ENCODE data around the gene ATP11A. TPM values are rescaled to one million over a fixed set of nuclear protein-coding genes. Genes with fewer than 3 reads are reported as not detected.
A peak's percentile ranks its signal among the peaks of the same experiment; 100 is the strongest.

Gene ATP11A
- total and polyA plus RNA-seq, 11 donors: 20.5 to 146 (median 91.2) TPM

- H3K4me1 ChIP-seq: peaks cover 0 to 66% (median 33%) of the 10 kb centered on the region in 12 donors
- peaks cover 0 to 9% (median 0%) of the 10 kb centered on the region in 9 donors for H3K36me3 ChIP-seq
- peak overlapping the region in 2 of 12 donors; percentile 15 for H3K4me3 ChIP-seq
- DNase-seq (peak in 1 of 5 donors; percentile 13), ATAC-seq (peak in 3 of 4 donors; percentile 11 to 19 (median 12))
- no peaks in the 10 kb centered on the region for H3K9me3 ChIP-seq
- intact Hi-C loops (cut with DNase I): no loop called here
- H3K27me3 ChIP-seq: no peaks in the 10 kb centered on the region
- TF ChIP-seq, protein P1, sequence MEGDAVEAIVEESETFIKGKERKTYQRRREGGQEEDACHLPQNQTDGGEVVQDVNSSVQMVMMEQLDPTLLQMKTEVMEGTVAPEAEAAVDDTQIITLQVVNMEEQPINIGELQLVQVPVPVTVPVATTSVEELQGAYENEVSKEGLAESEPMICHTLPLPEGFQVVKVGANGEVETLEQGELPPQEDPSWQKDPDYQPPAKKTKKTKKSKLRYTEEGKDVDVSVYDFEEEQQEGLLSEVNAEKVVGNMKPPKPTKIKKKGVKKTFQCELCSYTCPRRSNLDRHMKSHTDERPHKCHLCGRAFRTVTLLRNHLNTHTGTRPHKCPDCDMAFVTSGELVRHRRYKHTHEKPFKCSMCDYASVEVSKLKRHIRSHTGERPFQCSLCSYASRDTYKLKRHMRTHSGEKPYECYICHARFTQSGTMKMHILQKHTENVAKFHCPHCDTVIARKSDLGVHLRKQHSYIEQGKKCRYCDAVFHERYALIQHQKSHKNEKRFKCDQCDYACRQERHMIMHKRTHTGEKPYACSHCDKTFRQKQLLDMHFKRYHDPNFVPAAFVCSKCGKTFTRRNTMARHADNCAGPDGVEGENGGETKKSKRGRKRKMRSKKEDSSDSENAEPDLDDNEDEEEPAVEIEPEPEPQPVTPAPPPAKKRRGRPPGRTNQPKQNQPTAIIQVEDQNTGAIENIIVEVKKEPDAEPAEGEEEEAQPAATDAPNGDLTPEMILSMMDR (IDR thresholded peaks at IDR 0.05): no peak
- TF ChIP-seq POLR2A (IDR thresholded peaks at IDR 0.05): no peak
- H3K27ac ChIP-seq: peak overlapping the region in 10 of 12 donors; percentile 12 to 77 (median 60)
- 80 to 91% (median 86%) methylated on average over 29 to 32 of the region's 32 CpGs for WGBS, 4 donors
Observed at GRCh38 chr13:112700291-112701060, 10.6 kb downstream of the ATP11A start.

DNA sequence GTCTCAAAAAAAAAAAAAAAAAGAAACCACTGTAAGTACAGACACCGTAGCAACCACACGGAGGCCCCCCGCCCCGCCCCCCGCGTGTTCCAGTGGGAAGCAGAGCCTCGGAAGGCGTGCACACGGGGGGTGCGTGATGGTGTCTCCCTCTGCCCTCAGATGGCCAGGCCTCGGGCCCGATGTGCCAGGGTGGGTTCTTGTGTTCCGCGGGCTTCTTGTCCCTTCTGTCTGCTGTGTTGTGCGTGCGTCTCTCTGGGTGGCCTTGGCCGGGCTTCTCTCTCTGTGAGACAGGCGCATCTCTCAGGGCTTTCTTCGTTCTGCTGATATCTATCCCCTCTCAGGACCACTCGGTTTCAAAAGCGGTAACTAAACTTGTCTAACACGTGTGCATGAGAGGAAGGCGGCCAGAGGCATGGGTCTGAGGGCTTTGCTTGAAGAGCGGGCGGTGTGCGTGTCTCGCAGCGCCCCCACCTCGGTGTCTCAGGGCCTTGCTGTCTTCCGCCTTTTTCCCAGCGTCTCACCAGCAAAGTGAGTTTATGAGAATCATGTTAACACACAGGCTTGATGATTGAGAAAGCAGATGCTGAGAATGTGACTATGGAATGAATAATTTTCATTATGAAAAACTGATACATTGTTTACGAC lies 12.6 kb downstream of the ATP11A start:
- Histone ChIP-seq H3K4me1 (peaks cover 0 to 65% (median 32%) of the 10 kb centered on the region in 12 donors), H3K36me3 (no peaks in the 10 kb centered on the region), H3K27ac (peak overlapping the region in 2 of 12 donors; percentile 1 to 70), H3K27me3 (no peaks in the 10 kb centered on the region), H3K4me3 (no peak overlapping the region), H3K9me3 (no peaks in the 10 kb centered on the region)
- TF ChIP-seq, protein P1 (IDR thresholded peaks at IDR 0.05): no peak
- no peak for TF ChIP-seq POLR2A (IDR thresholded peaks at IDR 0.05)
- DNase-seq (peak in 1 of 5 donors; percentile 14), ATAC-seq (peak in 1 of 4 donors; percentile 3)
- 81 to 88% (median 84%) methylated on average over 32 of the region's 32 CpGs for WGBS, 4 donors
- intact Hi-C loops (cut with DNase I): no loop called here

- DNase-seq (no peak), ATAC-seq (no peak)
- H3K4me3 ChIP-seq: no peak overlapping the region
- H3K27me3 ChIP-seq: no peaks in the 10 kb centered on the region
- intact Hi-C loops (cut with DNase I): no loop called here
- TF ChIP-seq, protein P1 (IDR thresholded peaks at IDR 0.05): no peak
- no peak for TF ChIP-seq POLR2A (IDR thresholded peaks at IDR 0.05)
- peak overlapping the region in 2 of 12 donors; percentile 1 to 70 for H3K27ac ChIP-seq
- 70 to 81% (median 74%) methylated on average over 5 to 6 of the region's 6 CpGs for WGBS, 4 donors
- no peaks in the 10 kb centered on the region for H3K36me3 ChIP-seq
- no peaks in the 10 kb centered on the region for H3K9me3 ChIP-seq
- H3K4me1 ChIP-seq: peaks cover 0 to 63% (median 30%) of the 10 kb centered on the region in 12 donors
Observed at GRCh38 chr13:112702986-112703379, 13.1 kb downstream of the ATP11A start.
